ENCODE measurements around the gene SRSF12.
A peak's percentile ranks its signal among the peaks of the same experiment; 100 is the strongest.

Gene SRSF12

DNA sequence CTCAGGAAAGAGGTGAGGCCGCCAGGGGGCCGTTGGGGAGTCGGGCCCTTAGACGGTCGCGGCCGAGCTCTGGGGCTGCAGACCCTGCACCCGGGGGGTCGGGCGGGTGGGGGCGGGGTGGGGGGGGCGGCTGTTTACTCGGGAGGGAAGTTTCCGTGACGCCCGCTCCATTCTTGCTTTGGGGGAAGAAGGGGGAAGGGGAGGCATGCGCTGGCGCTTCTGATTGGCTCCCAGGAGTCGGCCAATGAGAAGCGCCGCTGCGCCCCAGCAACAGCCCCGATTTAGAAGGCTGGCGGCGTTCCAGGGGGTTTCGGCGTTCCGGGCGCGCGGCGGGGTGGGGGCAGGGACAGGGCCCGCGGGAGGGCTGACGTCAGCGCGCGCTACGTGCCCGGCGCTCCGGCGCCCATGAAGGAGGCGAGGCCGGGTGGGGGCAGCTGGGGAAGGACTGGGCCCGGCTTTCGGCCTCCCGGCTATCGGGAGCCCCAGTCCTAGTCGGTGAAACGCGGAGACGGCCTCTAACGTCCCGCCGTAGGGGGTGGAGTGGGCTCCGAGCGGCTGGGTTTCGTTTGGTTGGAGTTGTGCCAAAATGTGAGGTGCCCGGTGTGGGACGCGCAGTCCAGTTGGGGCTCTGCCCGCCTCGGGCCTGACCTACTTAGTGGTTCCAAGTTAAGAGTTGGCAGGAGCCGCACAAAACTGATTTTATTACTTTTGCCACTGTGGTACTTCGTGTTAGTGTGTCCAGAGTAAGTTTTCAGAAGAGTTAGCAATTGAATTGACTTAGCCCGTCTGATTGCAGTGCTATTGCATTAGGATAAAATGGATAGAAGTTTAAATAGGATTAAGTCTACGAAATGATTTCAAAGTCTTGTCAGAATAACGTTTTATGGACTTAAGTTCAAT is 36.2 kb downstream of the SRSF12 start:
- TF ChIP-seq, protein P1, sequence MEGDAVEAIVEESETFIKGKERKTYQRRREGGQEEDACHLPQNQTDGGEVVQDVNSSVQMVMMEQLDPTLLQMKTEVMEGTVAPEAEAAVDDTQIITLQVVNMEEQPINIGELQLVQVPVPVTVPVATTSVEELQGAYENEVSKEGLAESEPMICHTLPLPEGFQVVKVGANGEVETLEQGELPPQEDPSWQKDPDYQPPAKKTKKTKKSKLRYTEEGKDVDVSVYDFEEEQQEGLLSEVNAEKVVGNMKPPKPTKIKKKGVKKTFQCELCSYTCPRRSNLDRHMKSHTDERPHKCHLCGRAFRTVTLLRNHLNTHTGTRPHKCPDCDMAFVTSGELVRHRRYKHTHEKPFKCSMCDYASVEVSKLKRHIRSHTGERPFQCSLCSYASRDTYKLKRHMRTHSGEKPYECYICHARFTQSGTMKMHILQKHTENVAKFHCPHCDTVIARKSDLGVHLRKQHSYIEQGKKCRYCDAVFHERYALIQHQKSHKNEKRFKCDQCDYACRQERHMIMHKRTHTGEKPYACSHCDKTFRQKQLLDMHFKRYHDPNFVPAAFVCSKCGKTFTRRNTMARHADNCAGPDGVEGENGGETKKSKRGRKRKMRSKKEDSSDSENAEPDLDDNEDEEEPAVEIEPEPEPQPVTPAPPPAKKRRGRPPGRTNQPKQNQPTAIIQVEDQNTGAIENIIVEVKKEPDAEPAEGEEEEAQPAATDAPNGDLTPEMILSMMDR (IDR thresholded peaks at IDR 0.05; ENCODE audit: low read depth, low read length): 0 out of 2 replicates have a peak, but pooled peaks have one; percentile 5
- Histone ChIP-seq H3K27ac (peak overlapping the region; percentile 98), H3K27me3 (ENCODE audit: insufficient read depth, low read depth, severe bottlenecking) (no peaks in the 10 kb centered on the region), H3K9me3 (ENCODE audit: severe bottlenecking) (peaks cover 2% of the 10 kb centered on the region), H3K36me3 (peaks cover 27% of the 10 kb centered on the region), H3K4me3 (ENCODE audit: low read depth, low read length) (peak overlapping the region; percentile 96)
- DNase-seq: peak; percentile 97

DNA sequence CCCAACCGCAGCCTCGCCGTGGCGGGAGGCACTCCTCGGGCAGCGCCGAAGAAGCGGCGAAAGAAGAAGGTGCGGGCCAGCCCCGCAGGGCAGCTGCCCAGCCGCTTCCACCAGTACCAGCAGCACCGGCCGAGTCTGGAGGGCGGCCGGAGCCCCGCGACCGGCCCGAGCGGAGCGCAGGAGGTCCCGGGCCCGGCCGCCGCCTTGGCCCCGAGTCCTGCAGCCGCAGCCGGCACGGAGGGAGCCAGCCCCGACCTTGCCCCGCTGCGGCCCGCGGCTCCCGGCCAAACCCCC is 36.8 kb downstream of the SRSF12 start:
- H3K9me3 ChIP-seq (ENCODE audit: severe bottlenecking): peaks cover 2% of the 10 kb centered on the region
- peak overlapping the region; percentile 98 for H3K27ac ChIP-seq
- no peaks in the 10 kb centered on the region for H3K27me3 ChIP-seq (ENCODE audit: insufficient read depth, low read depth, severe bottlenecking)
- peaks cover 27% of the 10 kb centered on the region for H3K36me3 ChIP-seq
- TF ChIP-seq, protein P1 (IDR thresholded peaks at IDR 0.05; ENCODE audit: low read depth, low read length): no peak
- H3K4me3 ChIP-seq (ENCODE audit: low read depth, low read length): peak overlapping the region; percentile 96
- no peak for DNase-seq

DNA sequence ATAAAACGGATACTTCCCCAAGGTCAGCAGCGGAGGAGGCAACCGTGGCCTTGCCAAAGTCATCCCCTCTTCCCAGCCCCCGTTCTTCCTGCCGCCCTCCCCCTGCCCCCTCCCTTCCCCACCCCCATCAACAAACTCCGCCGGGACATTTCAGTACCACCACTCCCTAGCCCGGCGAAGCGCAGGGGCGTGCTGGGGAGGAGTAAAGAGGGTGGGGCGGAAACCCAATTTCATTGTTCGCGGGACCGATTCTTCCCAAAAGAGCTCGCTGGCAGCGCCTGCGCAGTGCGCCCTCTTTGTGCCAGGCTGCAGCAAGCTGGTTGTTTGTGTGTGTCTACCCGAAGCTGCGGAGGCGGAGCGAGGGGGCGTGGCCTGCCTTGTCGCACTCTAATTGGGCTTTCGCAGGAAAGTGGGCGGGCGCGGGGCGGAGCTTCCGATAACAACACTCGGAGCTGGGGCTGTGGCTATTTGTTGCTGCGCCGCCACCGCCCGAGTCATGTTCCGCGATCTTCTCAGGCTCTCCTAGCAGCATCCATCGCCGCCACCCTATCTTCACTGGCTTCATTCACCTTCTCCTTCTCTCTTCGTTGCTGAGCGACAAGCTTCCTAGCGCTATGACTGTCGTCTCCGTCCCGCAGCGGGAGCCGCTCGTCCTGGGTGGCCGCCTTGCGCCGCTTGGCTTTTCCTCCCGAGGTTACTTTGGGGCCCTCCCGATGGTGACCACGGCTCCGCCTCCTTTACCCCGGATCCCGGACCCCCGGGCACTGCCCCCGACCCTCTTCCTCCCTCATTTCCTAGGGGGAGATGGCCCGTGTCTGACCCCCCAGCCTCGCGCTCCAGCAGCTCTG is 37.4 kb downstream of the SRSF12 start, which contains the start of gene PNRC1:
PNRC1 (plus strand) TSS at position 471 of the 848 bp plus-strand sequence; CDS start at position 615, 144 bp downstream.
- Histone ChIP-seq H3K4me3 (ENCODE audit: low read depth, low read length) (peak within 1 kb of the TSS; percentile 96), H3K9me3 (ENCODE audit: severe bottlenecking) (peaks cover 2% of the 10 kb centered on the region), H3K27ac (peak within 1 kb of the TSS; percentile 98), H3K27me3 (ENCODE audit: insufficient read depth, low read depth, severe bottlenecking) (no peaks in the 10 kb centered on the region), H3K36me3 (peaks cover 24% of the 10 kb centered on the region)
- peak; percentile 100 for DNase-seq
- TF ChIP-seq, protein P1 (IDR thresholded peaks at IDR 0.05; ENCODE audit: low read depth, low read length): 0 out of 2 replicates have a peak, but pooled peaks have one; percentile 0

DNA sequence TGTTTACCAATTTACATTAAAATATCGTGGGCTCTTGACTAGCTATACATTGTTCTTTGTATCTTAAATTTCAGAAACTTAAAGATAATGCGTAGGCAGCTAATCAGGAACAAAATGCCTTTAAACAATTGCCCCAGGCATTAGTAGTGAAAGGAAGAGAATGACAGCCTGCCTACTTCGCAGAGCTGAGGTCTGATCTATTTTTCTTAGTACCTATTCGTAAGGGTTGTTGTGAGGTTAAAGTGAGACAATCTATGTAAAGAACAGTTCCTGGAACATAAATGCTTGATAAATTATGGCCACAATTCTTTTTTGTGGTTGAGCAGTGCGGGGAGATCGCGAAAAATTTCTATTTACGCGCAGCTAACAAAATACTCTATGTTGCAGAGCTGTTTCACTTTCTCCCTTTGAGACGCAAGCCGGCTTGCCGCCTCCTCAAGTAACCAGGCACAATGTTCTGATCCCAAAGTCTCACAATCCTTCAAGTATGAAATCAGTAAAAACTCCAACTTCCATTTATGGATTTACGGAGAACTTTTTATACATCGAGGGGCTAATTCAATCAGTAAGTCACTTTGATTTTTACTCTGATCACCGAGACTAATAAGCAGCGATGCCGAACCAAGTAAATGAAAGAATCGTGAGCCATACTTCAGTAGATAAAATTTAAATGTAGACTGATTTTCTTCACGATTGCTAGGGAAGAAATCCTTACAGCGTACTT is 38.2 kb downstream of the SRSF12 start:
- no peak for DNase-seq
- peaks cover 2% of the 10 kb centered on the region for H3K9me3 ChIP-seq (ENCODE audit: severe bottlenecking)
- peaks cover 16% of the 10 kb centered on the region for H3K36me3 ChIP-seq
- peak overlapping the region; percentile 98; the same call in 1 of the 2 replicates for H3K27ac ChIP-seq
- peak overlapping the region; percentile 96 for H3K4me3 ChIP-seq (ENCODE audit: low read depth, low read length)
- no peaks in the 10 kb centered on the region for H3K27me3 ChIP-seq (ENCODE audit: insufficient read depth, low read depth, severe bottlenecking)
- TF ChIP-seq, protein P1 (IDR thresholded peaks at IDR 0.05; ENCODE audit: low read depth, low read length): no peak

DNA sequence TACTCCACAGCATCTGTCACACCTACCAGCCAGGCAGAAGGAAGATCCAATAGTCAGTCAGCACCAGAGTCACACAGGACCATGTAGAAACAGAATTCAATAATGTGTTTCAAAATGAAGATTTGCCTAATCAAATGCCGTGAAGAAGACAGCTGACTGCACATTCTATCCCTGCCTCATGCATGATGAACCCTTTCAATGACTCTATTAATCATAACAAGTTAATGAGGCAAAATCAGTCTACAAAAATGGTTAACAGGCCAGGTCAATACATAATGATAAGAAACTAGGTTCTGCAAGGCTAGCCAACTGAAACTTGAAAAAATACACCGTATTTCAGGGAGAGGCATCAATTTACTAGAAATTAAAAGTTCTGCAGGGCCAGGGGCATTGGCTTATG is 44.0 kb downstream of the SRSF12 start:
- no peak for DNase-seq
- Histone ChIP-seq H3K9me3 (ENCODE audit: severe bottlenecking) (peaks cover 2% of the 10 kb centered on the region), H3K27ac (no peak overlapping the region), H3K4me3 (ENCODE audit: low read depth, low read length) (no peak overlapping the region), H3K27me3 (ENCODE audit: insufficient read depth, low read depth, severe bottlenecking) (no peaks in the 10 kb centered on the region), H3K36me3 (no peaks in the 10 kb centered on the region)
- TF ChIP-seq, protein P1 (IDR thresholded peaks at IDR 0.05; ENCODE audit: low read depth, low read length): no peak

Measured in WERI-Rb-1 (cell line).